Loucy (cell line): ENCODE results near the gene MZB1.

ENCODE experiments used
- H2AFZ ChIP-seq: fragments of 200-600 bp; sonication (generic); 2 replicates; pipeline ENCODE4 v1.6.0; 2016; ENCODE audit warnings: antibody characterized with exemption, mild to moderate bottlenecking, low read length, moderate library complexity
- H3F3A ChIP-seq: fragments of 200-600 bp; 2 replicates; pipeline ENCODE4 v1.6.0; 2016; ENCODE audit warnings: antibody characterized with exemption, low read depth, mild to moderate bottlenecking
- H3K27me3 ChIP-seq: fragments of 200-600 bp; sonication (generic); 2 replicates; pipeline ENCODE4 v1.6.1; 2014; ENCODE audit warnings: low read length, mild to moderate bottlenecking; ENCODE audit not compliant: insufficient read depth, poor library complexity, severe bottlenecking
- H3K36me3 ChIP-seq: fragments of 200-600 bp; sonication (generic); 2 replicates; pipeline ENCODE4 v1.6.1; 2016; ENCODE audit warnings: low read length; ENCODE audit not compliant: insufficient read depth
- H3K4me1 ChIP-seq: fragments of 200-600 bp; sonication (generic); 2 replicates; pipeline ENCODE4 v1.5.1; 2014; ENCODE audit warnings: low read length, mild to moderate bottlenecking; ENCODE audit not compliant: insufficient read depth, poor library complexity, severe bottlenecking
- H3K4me2 ChIP-seq: fragments of 200-600 bp; sonication (generic); 2 replicates; pipeline ENCODE4 v1.6.0; 2014; ENCODE audit warnings: antibody characterized with exemption, low read length, low read depth, mild to moderate bottlenecking; ENCODE audit not compliant: poor library complexity, severe bottlenecking
- H3K4me3 ChIP-seq: fragments of 200-600 bp; sonication (generic); 2 replicates; pipeline ENCODE4 v1.5.1; 2014; ENCODE audit warnings: low read length, mild to moderate bottlenecking, mixed read lengths; ENCODE audit not compliant: poor library complexity, severe bottlenecking
- H3K79me2 ChIP-seq: fragments of 200-600 bp; sonication (generic); 2 replicates; pipeline ENCODE4 v1.6.1; 2014; ENCODE audit warnings: low read length; ENCODE audit not compliant: insufficient read depth
- H3K9ac ChIP-seq: fragments of 200-600 bp; sonication (generic); 2 replicates; pipeline ENCODE4 v1.6.0; 2014; ENCODE audit warnings: mild to moderate bottlenecking, low read depth, low read length, moderate library complexity; ENCODE audit not compliant: poor library complexity, severe bottlenecking
- H3K9me2 ChIP-seq: fragments of 200-600 bp; sonication (generic); replicated peaks from 2 replicates; pipeline ENCODE4 v1.6.1; 2016; ENCODE audit warnings: low read depth, low read length, mixed read lengths
- H3K9me3 ChIP-seq: fragments of 200-600 bp; sonication (generic); 2 replicates; pipeline ENCODE4 v1.6.1; 2014; ENCODE audit warnings: mild to moderate bottlenecking, antibody characterized with exemption, low read length, low read depth; ENCODE audit not compliant: insufficient read depth
- H4K20me1 ChIP-seq: fragments of 200-600 bp; sonication (generic); 2 replicates; pipeline ENCODE4 v1.6.0; 2014; ENCODE audit warnings: antibody characterized with exemption, low read length, mild to moderate bottlenecking; ENCODE audit not compliant: insufficient read depth, poor library complexity, severe bottlenecking
- CTCF ChIP-seq: fragments of 200-600 bp; sonication (generic); conservative IDR thresholded peaks from 2 replicates; pipeline ENCODE4 v1.5.1; 2014; ENCODE audit warnings: mild to moderate bottlenecking, antibody characterized with exemption, low read length
- EZH2phosphoT487 ChIP-seq: fragments of 200-600 bp; IDR thresholded peaks from 2 replicates; pipeline ENCODE4 v1.6.1; 2018; ENCODE audit warnings: antibody characterized with exemption, mild to moderate bottlenecking, moderate library complexity, borderline replicate concordance

Gene MZB1

GRCh38 chr5:139422307-139422893, 32.7 kb upstream of the MZB1 start:
- Histone ChIP-seq H3K9ac (no peak overlapping the region), H3K27me3 (no peaks in the 10 kb centered on the region), H3K79me2 (no peaks in the 10 kb centered on the region), H3F3A (no peaks in the 10 kb centered on the region), H3K4me2 (no peak overlapping the region), H3K4me3 (no peak overlapping the region), H4K20me1 (no peaks in the 10 kb centered on the region), H3K4me1 (peaks cover 24% of the 10 kb centered on the region), H3K36me3 (peaks cover 16% of the 10 kb centered on the region; the same call in 1 of the 2 replicates), H2AFZ (no peak overlapping the region), H3K9me3 (no peaks in the 10 kb centered on the region), H3K9me2 (no peaks in the 10 kb centered on the region)
- peak; percentile 99 for TF ChIP-seq CTCF
- no peak for TF ChIP-seq EZH2phosphoT487

GRCh38 chr5:139419226-139420192, 29.8 kb upstream of the MZB1 start:
- Histone ChIP-seq H3K4me1 (peaks cover 33% of the 10 kb centered on the region), H2AFZ (no peak overlapping the region), H3K9me2 (no peaks in the 10 kb centered on the region), H3K4me2 (no peak overlapping the region), H3K27me3 (no peaks in the 10 kb centered on the region), H4K20me1 (no peaks in the 10 kb centered on the region), H3K79me2 (no peaks in the 10 kb centered on the region), H3K9me3 (no peaks in the 10 kb centered on the region), H3K9ac (no peak overlapping the region), H3F3A (no peaks in the 10 kb centered on the region), H3K4me3 (no peak overlapping the region), H3K36me3 (peaks cover 16% of the 10 kb centered on the region; the same call in 1 of the 2 replicates)
- TF ChIP-seq CTCF, result no peak
- no peak for TF ChIP-seq EZH2phosphoT487

GRCh38 chr5:139418793-139419192, 29.1 kb upstream of the MZB1 start:
- Histone ChIP-seq H2AFZ (no peak overlapping the region), H3K9ac (no peak overlapping the region), H4K20me1 (no peaks in the 10 kb centered on the region), H3K27me3 (no peaks in the 10 kb centered on the region), H3K4me1 (peaks cover 35% of the 10 kb centered on the region), H3K4me3 (no peak overlapping the region), H3K9me2 (no peaks in the 10 kb centered on the region), H3K9me3 (no peaks in the 10 kb centered on the region), H3K79me2 (no peaks in the 10 kb centered on the region), H3F3A (no peaks in the 10 kb centered on the region), H3K36me3 (peaks cover 16% of the 10 kb centered on the region; the same call in 1 of the 2 replicates), H3K4me2 (no peak overlapping the region)
- TF ChIP-seq CTCF (no peak), EZH2phosphoT487 (no peak)
